Measurements from ENCODE around the gene SNX25. TPM values are rescaled to one million over a fixed set of nuclear protein-coding genes. Genes with fewer than 3 reads are reported as not detected.
"Not testable (repeated sequence)": the region's sequence is repeated elsewhere in the genome, so short reads cannot be mapped to it uniquely, and the experiment has no call there.

SNX25 gene
- total RNA-seq, 1 donor from 2014 or later, result 10.5 TPM

GRCh38 chr4:185358514-185358913 is 149.1 kb downstream of the SNX25 start:
- intact Hi-C loops (cut with DNase I), result no loop called here
- no peak for DNase-seq (ENCODE audit: low spot score)

DNA sequence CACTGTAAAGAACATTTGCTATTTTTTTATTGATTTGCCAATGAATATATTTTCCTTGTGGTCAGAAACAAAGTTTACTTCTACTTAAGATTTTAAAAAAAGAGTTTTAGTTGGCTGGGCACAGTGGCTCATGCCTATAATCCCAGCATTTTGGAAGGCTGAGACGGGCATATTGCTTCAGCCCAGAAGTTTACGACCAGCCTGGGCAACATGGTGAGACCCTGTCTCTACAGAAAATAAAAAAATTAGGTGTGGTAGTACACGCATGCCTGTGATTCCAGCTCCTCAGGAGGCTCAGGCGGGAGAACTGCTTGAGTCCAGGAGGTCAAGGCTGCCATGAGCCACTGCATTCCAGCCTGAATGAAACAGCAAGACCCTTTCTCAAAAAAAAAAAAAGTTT is 149.6 kb downstream of the SNX25 start:
- no peak for DNase-seq (ENCODE audit: low spot score)
- intact Hi-C loops (cut with DNase I), result no loop called here

- DNase-seq (ENCODE audit: low spot score), result no peak
- intact Hi-C loops (cut with DNase I), result no loop called here
These were observed 150.5 kb downstream of the SNX25 start for GRCh38 chr4:185359767-185360446.

DNA sequence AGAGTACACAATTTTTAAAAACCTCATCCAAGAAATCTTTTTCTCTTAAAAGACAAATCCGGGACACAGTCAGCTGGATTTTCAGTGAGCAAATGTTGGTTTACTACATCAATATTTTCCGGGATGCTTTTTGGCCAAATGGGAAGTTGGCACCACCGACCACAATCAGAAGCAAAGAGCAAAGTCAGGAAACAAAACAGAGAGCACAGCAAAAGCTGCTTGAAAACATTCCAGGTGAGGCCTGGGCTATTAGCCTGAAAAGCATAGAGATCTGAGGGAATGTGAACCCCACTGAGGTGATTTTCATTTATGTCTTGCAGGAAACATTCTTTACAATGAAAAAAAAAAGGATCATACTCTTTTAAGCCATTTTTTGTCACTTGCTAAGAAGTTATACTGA is 152.5 kb downstream of the SNX25 start:
- intact Hi-C loops (cut with DNase I), result no loop called here
- DNase-seq (ENCODE audit: low spot score), result no peak

GRCh38 chr4:185362570-185362969 is 153.2 kb downstream of the SNX25 start:
- DNase-seq (ENCODE audit: low spot score); intact Hi-C loops (cut with DNase I): not testable (repeated sequence)

- no peak for DNase-seq (ENCODE audit: low spot score)
- intact Hi-C loops (cut with DNase I), result no loop called here
These were observed 153.9 kb downstream of the SNX25 start for GRCh38 chr4:185363251-185363650.

DNA sequence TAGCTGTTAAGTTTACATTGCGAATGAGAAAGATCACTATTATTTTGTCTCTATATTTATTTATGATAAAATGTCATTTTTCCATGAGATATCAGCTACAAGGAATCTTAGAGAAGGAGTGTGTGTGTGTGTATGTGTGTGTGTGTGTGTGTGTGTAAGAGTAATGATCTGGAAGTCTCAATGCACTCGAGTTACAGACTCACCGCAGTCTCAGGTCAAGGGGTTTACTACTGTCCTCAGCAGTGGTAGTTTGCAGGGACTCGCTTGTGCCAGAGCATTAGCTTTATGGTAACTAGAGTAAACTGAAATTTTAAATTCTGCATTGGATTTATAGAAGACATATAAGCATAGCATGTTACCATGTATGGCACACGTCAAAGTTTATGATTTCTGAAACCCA is 155.5 kb downstream of the SNX25 start:
- intact Hi-C loops (cut with DNase I), result no loop called here
- DNase-seq (ENCODE audit: low spot score), result no peak

- intact Hi-C loops (cut with DNase I), result no loop called here
- DNase-seq (ENCODE audit: low spot score), result no peak
These were observed 160.3 kb downstream of the SNX25 start for GRCh38 chr4:185369731-185370130.

DNA sequence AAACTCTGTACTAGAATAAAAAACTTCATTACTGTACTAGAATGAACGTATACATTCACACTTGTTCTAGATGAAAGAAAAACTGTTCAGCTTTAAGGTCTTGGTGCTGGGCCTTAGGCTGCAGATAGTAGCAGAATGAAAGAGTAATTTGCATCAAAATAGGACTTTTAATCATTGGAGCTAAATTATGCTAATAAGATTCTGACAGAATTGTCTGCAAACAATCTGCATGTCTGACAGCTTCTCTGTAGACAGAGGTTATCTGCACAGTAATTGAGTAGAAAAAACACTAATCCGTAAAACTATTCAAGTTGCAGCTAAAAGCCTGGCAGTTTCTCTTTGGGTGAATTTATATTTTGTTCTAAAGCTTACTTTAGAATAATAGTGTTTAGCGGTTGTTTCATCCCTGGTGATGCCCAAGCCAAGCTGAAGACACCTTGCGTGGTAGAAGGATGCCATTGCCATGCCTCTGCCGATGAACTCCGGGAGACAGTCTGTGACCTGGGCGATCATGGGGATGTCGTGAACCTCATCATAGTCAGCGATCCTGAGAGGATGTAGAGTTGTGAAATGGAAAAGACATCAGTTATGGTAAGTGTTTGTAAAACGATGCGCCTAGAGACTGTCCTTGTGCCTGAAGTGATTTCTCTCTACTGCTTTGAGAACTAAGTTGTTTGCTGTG is 161.0 kb downstream of the SNX25 start:
- DNase-seq (ENCODE audit: low spot score), result no peak
- intact Hi-C loops (cut with DNase I), result no loop called here

GRCh38 chr4:185371702-185372101 is 162.3 kb downstream of the SNX25 start:
- no peak for DNase-seq (ENCODE audit: low spot score)
- intact Hi-C loops (cut with DNase I), result no loop called here

DNA sequence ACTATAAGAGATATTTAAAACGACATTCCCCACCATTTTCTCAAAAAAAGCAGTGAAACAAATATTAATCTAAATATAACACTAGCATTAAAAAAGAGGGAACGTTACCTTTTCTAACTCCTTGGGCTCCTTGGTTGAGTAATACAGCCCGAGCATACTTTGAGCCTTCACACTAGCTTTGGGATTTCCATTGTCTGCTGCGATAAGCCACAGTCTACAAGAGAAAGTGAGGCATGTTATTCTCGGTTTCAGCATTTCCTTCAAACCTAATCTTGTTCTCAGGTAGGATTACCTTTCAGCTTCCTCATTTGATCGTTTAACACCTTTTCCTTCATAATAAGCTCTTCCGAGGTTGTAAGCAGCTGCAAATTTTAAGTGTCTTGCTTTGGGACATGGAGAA is 164.6 kb downstream of the SNX25 start:
- intact Hi-C loops (cut with DNase I), result no loop called here

GRCh38 chr4:185374573-185374972 is 165.2 kb downstream of the SNX25 start:
- intact Hi-C loops (cut with DNase I), result no loop called here
- no peak for DNase-seq (ENCODE audit: low spot score)

More for the DNA sequence above, 164.6 kb downstream of the SNX25 start:
- no peak for DNase-seq (ENCODE audit: low spot score)

- DNase-seq (ENCODE audit: low spot score), result no peak
- intact Hi-C loops (cut with DNase I), result no loop called here
These were observed 168.9 kb downstream of the SNX25 start for GRCh38 chr4:185378264-185378663.

DNA sequence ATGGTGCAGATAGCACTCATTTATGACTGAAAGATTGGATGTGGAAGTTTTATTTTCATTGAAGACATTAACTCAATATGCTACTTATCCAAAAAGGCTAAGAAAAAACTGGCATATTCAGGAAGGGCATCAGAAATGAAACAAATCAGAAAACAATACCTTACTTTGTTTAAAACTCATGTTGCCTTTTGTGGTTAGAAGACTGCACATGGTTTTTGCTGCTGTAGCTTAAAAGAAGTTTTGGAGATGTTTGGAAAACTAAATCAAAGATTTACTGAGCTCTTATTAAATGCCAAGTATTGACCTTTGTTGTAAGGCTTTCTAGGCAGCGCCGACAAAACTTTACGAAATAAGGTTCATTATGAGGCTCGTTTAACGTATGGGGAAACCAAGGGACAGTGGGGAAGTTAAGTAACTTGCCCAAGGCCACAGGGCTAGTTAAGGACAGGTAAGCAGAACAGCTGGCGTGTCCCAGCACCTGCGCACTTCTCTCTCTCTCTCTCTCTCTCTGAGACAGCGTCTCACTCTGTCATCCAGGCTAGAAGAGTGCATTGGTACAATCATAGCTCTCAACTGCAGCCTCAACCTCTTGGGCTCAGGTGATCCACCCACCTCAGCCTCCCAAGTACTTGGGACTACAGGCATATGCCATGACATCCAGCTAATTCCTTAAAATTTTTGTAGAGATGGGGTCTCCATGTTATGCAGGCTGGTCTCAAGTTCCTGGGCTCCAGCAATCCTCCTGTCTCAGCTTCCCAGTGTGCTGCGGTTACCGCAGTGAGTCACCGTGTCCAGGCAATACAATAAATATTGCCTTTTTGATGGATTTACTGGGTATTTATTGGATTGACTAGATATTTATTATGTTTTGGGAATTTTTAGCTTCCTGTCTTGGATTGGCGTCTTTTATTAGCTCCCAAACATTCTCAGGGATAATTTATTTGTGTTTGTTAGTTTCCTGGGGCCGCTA is 170.2 kb downstream of the SNX25 start:
- DNase-seq (ENCODE audit: low spot score), result no peak
- intact Hi-C loops (cut with DNase I), result no loop called here

GRCh38 chr4:185380320-185380719 is 170.9 kb downstream of the SNX25 start:
- DNase-seq (ENCODE audit: low spot score), result no peak
- intact Hi-C loops (cut with DNase I), result no loop called here

DNA sequence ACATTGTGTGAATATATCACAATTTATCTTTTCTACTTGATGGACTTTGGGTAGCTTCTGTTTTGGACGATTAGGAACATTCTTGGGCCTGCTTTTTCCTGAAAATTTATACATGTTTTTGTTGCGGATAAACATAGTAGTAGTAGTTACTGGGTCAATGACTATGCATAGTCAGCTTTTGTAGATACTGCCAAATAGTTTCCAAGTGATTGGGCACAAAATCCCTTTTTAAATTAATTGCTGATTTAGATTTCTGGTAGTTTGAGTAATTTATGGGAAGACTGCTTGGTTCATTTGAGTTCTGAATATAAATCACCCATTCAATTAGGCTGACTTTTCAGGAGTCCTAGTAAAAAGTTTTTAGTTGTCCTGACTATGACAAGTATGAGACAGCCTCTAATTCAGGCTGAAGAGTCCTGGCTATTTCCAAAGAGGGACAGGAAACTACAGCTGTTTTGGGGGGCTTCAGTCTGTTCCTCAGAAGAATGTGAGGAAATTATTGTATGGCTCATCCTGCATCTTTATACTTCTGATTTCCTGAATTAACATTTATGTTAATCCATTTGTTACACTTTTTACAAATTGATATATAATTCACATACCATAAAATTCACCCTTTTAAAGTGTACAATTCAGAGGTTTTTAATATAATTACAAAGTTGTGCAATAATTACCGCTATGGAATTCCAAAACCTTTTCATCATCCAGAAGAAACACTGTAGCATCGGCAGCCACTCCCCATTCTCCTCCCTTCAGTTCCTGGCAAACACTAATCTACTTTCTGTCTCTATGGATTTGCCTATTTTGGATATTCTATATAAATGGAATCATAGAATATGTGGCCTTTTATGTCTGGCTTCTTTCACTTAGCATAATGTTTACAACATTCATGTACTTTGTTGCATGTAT is 172.1 kb downstream of the SNX25 start:
- no peak for DNase-seq (ENCODE audit: low spot score)
- intact Hi-C loops (cut with DNase I), result no loop called here

DNA sequence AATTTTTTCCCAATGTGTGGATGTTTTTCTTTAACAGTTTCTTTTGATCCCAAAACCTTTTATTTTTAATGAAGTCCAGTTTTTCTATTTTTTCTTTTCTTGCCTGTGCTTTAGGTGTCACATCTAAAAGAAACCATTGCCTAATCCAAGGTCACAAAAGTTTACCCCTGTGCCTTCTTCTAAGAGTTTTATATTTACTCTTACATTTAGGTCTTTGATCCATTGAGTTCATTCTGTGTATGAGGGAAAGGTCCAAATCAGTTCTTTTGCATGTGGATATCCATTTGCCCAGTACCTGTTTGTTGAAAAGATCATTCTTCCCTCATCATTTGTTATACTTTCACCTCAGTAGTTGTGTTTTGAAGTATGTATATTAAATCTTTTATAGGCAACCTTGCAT is 173.4 kb downstream of the SNX25 start:
- intact Hi-C loops (cut with DNase I), result no loop called here
- no peak for DNase-seq (ENCODE audit: low spot score)

DNA sequence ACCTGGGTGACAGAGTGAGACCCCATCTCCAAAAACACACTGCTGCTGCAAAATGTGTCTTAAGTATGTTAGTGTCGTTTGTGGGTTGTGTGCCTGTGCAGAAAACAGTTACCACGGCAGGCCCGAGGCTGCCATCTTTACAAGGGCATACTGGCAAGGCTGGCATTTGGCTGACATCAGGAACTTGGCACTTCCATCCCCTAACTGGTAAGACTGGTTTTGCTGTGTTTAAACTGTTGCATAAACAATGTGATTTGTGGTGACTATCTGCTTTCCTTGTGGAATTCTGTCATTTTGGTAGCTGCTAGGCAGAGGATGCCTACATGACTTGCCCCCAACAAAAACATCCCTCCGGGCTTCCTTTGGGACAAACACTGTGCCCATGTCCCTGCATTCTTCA is 174.1 kb downstream of the SNX25 start:
- intact Hi-C loops (cut with DNase I), result no loop called here

GRCh38 chr4:185384061-185384460 is 174.7 kb downstream of the SNX25 start:
- intact Hi-C loops (cut with DNase I), result no loop called here
- DNase-seq (ENCODE audit: low spot score), result no peak

More for the DNA sequence above, 174.1 kb downstream of the SNX25 start:
- DNase-seq (ENCODE audit: low spot score), result no peak

All from cardiac septum (tissue), 1 donor.